KMS-11 (cell line): ENCODE measurements around the gene SNRPF.
"Not testable (repeated sequence)": the region's sequence is repeated elsewhere in the genome, so short reads cannot be mapped to it uniquely, and the experiment has no call there.

ENCODE experiments used
- H2AFZ ChIP-seq: fragments of 200-600 bp; sonication (generic); 2 replicates; pipeline ENCODE4 v1.6.1; 2016; ENCODE audit warnings: antibody characterized with exemption, mixed run types, low read depth
- H3K27ac ChIP-seq: fragments of 200-600 bp; sonication (generic); 2 replicates; pipeline ENCODE4 v1.6.1; 2016; ENCODE audit warnings: mild to moderate bottlenecking, mixed run types
- H3K27me3 ChIP-seq: fragments of 200-600 bp; sonication (generic); 2 replicates; pipeline ENCODE4 v1.6.1; 2017; ENCODE audit warnings: mild to moderate bottlenecking, low read depth, mixed run types, moderate library complexity; ENCODE audit not compliant: insufficient read depth
- H3K36me3 ChIP-seq: fragments of 200-600 bp; sonication (generic); 2 replicates; pipeline ENCODE4 v1.6.1; 2017; ENCODE audit warnings: mild to moderate bottlenecking, mixed run types; ENCODE audit not compliant: insufficient read depth
- H3K4me1 ChIP-seq: fragments of 200-600 bp; sonication (generic); 2 replicates; pipeline ENCODE4 v1.6.1; 2016; ENCODE audit warnings: mild to moderate bottlenecking, low read depth, mixed run types; ENCODE audit not compliant: poor library complexity, severe bottlenecking
- H3K4me2 ChIP-seq: fragments of 200-600 bp; sonication (generic); 2 replicates; pipeline ENCODE4 v1.7.0; 2016; ENCODE audit warnings: mild to moderate bottlenecking, mixed run types
- H3K4me3 ChIP-seq: fragments of 200-600 bp; sonication (generic); IDR thresholded peaks from 2 replicates; pipeline ENCODE4 v1.6.1; 2017; ENCODE audit warnings: low read depth, low read length, mixed read lengths; ENCODE audit not compliant: insufficient read depth
- H3K79me2 ChIP-seq: fragments of 200-600 bp; sonication (generic); 2 replicates; pipeline ENCODE4 v1.6.1; 2016; ENCODE audit warnings: low read depth, mixed run types; ENCODE audit not compliant: insufficient read depth
- H3K9ac ChIP-seq: fragments of 200-600 bp; sonication (generic); 2 replicates; pipeline ENCODE4 v1.6.1; 2016; ENCODE audit warnings: mild to moderate bottlenecking, mixed run types
- H4K20me1 ChIP-seq: fragments of 200-600 bp; sonication (generic); 2 replicates; pipeline ENCODE4 v1.6.1; 2016; ENCODE audit warnings: mild to moderate bottlenecking, mixed run types; ENCODE audit not compliant: insufficient read depth
- TF ChIP-seq, protein P1 (sequence below): fragments of 200-600 bp; sonication (generic); conservative IDR thresholded peaks from 2 replicates; pipeline ENCODE4 v1.6.1; 2017; ENCODE audit warnings: low read depth, mild to moderate bottlenecking, antibody characterized with exemption, low read length, moderate library complexity, mixed read lengths

Gene SNRPF

DNA sequence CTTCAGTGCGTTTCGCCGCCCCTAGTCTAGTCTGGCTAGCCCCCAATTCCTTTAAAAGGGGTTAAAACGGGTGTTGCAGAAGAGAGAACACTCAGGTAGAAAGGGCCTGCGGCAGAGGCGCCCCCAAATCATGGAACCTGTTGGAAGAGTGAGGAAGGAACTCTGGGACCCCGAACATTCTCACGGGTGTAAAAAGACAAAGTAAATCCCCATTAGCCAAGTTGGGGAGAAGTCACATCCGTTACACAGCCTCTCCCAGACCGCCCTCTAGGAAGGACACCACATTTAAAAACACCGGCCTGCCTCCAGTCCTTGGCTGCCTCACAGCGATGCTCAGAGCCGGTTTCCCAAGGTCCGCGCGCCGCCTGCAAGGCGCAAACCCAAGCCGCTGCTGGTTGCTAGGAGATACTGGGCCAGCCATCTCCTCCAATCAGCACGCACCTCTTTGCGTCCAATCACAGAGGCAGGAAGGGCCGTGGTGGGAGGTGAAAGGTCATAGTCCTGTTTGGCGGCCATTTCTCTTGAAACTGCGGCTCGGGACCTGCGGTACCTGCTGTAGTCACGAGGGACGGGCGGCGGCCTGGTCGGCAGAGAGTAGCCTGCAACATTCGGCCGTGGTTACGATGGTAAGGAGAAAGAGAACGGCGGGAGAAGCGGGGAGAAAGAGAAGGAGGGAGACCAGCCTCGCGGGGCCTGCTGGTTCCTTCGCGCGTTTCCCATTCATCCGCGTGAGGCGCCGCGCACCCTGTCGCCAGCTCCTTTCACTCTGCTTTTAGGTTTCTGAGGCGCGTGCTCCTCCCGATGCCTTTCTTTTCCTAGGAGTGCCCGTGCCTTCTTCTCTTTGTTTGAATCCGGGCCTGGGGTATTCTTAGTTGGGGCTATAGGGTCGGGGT lies at the start of gene SNRPF:
Gene SNRPF, plus strand, starts transcription at position 502 of the 893 bp plus-strand sequence. Its CDS starts 122 bp downstream, at position 624.
- H3K79me2 ChIP-seq = peaks cover 37% of the 10 kb centered on the region
- peaks cover 10% of the 10 kb centered on the region for H3K4me1 ChIP-seq
- H3K27ac ChIP-seq = peak within 1 kb of the TSS; percentile 51
- H3K27me3 ChIP-seq = no peaks in the 10 kb centered on the region
- TF ChIP-seq, protein P1, sequence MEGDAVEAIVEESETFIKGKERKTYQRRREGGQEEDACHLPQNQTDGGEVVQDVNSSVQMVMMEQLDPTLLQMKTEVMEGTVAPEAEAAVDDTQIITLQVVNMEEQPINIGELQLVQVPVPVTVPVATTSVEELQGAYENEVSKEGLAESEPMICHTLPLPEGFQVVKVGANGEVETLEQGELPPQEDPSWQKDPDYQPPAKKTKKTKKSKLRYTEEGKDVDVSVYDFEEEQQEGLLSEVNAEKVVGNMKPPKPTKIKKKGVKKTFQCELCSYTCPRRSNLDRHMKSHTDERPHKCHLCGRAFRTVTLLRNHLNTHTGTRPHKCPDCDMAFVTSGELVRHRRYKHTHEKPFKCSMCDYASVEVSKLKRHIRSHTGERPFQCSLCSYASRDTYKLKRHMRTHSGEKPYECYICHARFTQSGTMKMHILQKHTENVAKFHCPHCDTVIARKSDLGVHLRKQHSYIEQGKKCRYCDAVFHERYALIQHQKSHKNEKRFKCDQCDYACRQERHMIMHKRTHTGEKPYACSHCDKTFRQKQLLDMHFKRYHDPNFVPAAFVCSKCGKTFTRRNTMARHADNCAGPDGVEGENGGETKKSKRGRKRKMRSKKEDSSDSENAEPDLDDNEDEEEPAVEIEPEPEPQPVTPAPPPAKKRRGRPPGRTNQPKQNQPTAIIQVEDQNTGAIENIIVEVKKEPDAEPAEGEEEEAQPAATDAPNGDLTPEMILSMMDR = no peak
- H3K4me2 ChIP-seq = peak within 1 kb of the TSS; percentile 83
- H3K9ac ChIP-seq = peak within 1 kb of the TSS; percentile 75
- no peak within 1 kb of the TSS for H3K4me3 ChIP-seq
- no peaks in the 10 kb centered on the region for H4K20me1 ChIP-seq
- H2AFZ ChIP-seq = peak within 1 kb of the TSS; percentile 81
- H3K36me3 ChIP-seq = peaks cover 4% of the 10 kb centered on the region; the same call in 1 of the 2 replicates

DNA sequence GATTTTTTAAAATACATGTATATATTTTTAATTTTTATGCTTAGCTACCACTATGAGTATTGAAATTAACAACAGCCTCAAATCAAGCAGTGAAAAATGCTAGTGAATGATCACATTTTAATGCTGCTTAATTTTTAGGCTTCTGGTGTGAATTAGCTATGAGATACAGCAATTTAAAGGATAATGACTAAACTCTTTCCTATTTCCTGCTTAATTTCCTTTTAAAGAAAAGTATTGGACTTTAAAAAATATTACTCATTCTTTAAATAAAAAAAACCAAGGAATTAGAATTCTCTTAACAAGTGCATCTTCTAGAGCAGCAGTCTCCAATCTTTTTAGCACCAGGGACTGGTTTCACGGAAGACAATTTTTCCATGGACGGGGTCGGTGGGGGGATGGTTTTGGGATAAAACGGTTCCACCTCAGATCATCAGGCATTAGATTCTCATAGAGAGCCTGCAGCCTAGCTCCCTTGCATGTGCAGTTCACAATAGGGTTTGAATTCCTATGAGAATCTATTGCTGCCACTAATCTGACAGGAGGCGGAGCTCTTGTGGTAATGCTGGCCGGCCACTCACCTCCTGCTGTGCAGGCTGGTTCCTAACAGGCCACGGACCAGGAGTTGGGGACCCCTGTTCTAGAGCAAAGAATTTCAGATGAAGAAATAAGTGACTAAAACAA lies 49.6 kb upstream of the SNRPF start:
- no peaks in the 10 kb centered on the region for H3K4me1 ChIP-seq
- no peaks in the 10 kb centered on the region for H3K79me2 ChIP-seq
- TF ChIP-seq, protein P1 = no peak
- H3K27ac ChIP-seq = no peak overlapping the region
- no peak overlapping the region for H3K4me3 ChIP-seq
- H3K9ac ChIP-seq = no peak overlapping the region
- H3K36me3 ChIP-seq = no peaks in the 10 kb centered on the region
- no peaks in the 10 kb centered on the region for H4K20me1 ChIP-seq
- no peaks in the 10 kb centered on the region for H3K27me3 ChIP-seq
- no peak overlapping the region for H3K4me2 ChIP-seq
- no peak overlapping the region for H2AFZ ChIP-seq

DNA sequence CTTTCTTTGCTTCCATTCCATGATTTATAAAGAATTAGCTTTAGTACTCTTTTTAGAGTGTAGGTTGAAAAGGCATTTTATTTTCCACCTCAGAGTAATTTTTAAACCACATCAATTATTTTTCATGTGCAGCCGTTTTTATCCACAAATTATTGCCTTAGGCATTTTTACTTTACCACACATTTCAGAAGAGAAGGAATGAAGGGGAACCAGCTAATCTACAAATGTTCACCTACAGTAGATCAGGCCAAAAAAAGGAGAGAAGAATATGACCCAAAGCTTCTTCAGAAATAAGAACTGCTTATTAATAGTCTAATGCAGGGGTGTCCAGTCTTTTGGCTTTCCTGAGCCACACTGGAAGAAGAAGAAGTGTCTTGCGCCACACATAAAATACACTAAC lies 48.3 kb upstream of the SNRPF start:
- H3K79me2 ChIP-seq = no peaks in the 10 kb centered on the region
- no peak overlapping the region for H3K4me2 ChIP-seq
- no peak overlapping the region for H3K9ac ChIP-seq
- H3K27me3 ChIP-seq = no peaks in the 10 kb centered on the region
- H3K4me3 ChIP-seq = no peak overlapping the region
- no peaks in the 10 kb centered on the region for H4K20me1 ChIP-seq
- no peak overlapping the region for H2AFZ ChIP-seq
- H3K36me3 ChIP-seq = no peaks in the 10 kb centered on the region
- TF ChIP-seq, protein P1 = no peak
- no peak overlapping the region for H3K27ac ChIP-seq
- H3K4me1 ChIP-seq = no peaks in the 10 kb centered on the region

DNA sequence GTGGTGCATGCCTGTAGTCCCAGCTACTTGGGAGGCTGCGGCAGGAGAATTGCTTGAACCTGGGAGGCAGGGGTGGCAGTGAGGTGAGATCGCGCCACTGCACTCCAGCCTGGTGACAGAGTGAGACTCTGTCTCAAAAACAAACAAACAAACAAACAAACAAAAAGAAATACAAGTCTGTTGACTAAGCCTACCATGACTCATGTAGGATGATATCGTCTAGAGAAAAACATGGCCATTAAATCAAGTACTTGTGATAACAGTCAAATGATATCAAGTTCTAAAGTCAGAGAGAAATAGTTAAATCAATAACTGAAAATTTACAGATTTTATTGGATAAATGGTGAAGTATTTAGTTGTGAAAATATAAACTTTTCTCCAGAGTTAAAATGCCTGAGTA lies 46.6 kb upstream of the SNRPF start:
- not testable (repeated sequence) for H4K20me1 ChIP-seq, H3K36me3 ChIP-seq, H3K4me3 ChIP-seq, H3K4me2 ChIP-seq, H3K27me3 ChIP-seq, H3K27ac ChIP-seq, H3K4me1 ChIP-seq, H3K79me2 ChIP-seq, H2AFZ ChIP-seq, H3K9ac ChIP-seq
